ENCODE measurements around the gene MED13L. TPM values are rescaled to one million over a fixed set of nuclear protein-coding genes. Genes with fewer than 3 reads are reported as not detected.

MED13L gene
- total RNA-seq = 100 to 1,000 TPM; 121 to 142 TPM

DNA sequence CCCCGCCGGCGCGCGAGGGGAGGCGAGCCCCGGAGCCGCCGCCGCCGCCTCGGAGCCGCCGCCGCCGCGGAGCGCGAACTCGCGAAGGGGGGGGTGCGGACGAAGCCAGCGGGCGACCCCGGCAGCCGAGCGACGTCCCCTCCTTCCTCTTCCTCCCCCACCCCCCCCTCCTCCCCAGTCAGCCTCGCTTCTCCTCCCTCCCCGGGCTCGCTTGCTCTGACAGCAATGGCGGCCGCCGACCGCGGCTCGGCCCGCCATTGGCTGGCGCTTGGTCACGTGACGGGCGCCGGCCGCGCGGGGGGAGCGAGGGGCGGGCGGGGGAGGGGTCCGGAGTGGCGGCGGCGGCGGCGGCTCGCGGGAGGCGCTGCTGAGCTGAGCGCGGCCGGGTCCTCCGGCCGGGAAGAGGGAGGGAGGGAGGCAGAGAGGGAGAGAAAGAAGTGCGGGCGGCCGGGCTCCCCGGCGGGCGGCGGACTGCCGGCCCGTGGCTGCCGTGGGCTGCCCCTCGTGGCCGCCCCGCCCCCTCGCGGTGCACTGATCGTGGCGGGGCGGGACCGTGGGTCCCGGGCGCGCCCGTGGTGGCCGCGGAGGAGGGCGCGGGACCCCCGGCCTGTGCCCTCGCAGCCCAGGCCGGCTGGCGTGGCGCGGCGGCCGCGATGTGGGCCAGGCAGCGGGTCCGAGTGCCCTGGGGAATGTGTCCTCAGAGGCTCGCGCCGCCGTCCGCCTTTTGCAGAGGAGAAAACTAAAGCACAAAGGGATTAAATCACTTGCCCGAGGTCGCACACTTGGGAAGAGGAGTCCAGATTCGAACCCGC, at the start of gene MED13L:
MED13L (minus strand) TSS at position 227 of the 812 bp plus-strand sequence. CDS start 562 bp downstream, outside the sequence.
- H3K27me3 Mint-ChIP-seq = peaks cover 0 to 2% of the 10 kb centered on the region in 2 donors
- peaks cover 11% of the 10 kb centered on the region for H3K36me3 Mint-ChIP-seq
- H3K4me3 Mint-ChIP-seq = peak within 1 kb of the TSS; percentile 96
- peaks cover 38 to 49% of the 10 kb centered on the region in 2 donors for H3K4me1 Mint-ChIP-seq (ENCODE audit: low read depth in 2 of 2)
- ATAC-seq (peak; percentile 91 to 94), DNase-seq (ENCODE audit: low spot score) (peak; percentile 93)
- no peaks in the 10 kb centered on the region for H3K9me3 Mint-ChIP-seq
- peak within 1 kb of the TSS; percentile 87 to 93 for H3K27ac Mint-ChIP-seq

DNA sequence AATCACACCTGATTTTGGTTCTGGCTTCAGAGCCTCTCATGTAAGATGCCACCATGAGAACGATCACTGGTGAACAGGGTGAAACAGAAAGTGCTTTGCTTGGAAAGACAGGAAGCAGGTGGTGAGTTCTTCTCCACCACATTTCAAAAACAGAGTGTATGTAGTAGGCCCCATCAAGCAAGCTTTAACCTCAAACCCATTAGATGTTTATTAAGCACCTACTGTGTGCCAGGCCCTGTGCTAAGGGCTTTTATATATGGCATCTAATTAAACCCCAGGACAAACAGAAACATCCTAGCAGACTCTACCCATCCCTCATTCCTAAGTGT, 47.8 kb upstream of the MED13L start:
- Mint-ChIP-seq H3K27ac (peak overlapping the region; percentile 60 to 81), H3K9me3 (no peaks in the 10 kb centered on the region), H3K36me3 (no peaks in the 10 kb centered on the region), H3K4me3 (peak overlapping the region; percentile 65), H3K27me3 (no peaks in the 10 kb centered on the region), H3K4me1 (ENCODE audit: low read depth in 2 of 2) (peaks cover 23 to 24% of the 10 kb centered on the region in 2 donors)
- no peak for DNase-seq (ENCODE audit: low spot score)
- peak; percentile 70 to 79 for ATAC-seq

DNA sequence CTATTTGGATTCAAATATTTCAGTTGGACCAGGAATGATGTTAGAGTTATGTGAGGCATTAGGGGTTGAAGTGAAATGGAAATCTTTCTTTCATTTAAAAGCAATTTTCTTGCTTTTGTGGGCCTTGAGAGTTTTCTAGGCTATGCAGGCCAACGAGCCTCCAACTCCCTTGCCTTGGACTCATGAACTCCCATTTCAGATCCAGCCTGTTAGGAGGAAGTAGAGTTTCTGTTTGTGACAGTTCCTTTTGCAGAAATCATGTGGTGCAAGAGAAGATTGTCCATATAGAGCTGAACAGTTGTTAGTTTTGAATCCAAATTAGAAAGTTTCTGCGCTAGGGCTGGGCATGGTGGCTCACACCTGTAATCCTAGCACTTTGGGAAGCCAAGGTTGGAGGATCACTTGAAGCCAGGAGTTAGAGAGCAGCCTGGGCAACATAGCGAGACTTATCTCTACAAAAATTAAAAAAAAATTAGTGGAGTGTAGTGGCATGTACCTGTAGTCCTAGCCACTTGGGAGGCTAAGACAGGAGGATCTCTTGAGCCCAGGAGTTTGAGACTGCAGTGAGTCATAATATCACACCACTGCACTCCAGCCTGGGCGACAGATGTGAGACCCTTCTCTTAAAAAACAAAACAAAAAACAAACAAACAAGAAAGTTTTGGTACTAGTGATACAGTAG, 47.3 kb upstream of the MED13L start:
- DNase-seq (ENCODE audit: low spot score) = no peak
- H3K27me3 Mint-ChIP-seq = no peaks in the 10 kb centered on the region
- H3K27ac Mint-ChIP-seq = peak overlapping the region; percentile 60 to 81
- peak overlapping the region; percentile 65 for H3K4me3 Mint-ChIP-seq
- no peaks in the 10 kb centered on the region for H3K9me3 Mint-ChIP-seq
- H3K4me1 Mint-ChIP-seq (ENCODE audit: low read depth in 2 of 2) = peaks cover 27 to 30% of the 10 kb centered on the region in 2 donors
- peak; percentile 21 to 43 for ATAC-seq
- no peaks in the 10 kb centered on the region for H3K36me3 Mint-ChIP-seq

DNA sequence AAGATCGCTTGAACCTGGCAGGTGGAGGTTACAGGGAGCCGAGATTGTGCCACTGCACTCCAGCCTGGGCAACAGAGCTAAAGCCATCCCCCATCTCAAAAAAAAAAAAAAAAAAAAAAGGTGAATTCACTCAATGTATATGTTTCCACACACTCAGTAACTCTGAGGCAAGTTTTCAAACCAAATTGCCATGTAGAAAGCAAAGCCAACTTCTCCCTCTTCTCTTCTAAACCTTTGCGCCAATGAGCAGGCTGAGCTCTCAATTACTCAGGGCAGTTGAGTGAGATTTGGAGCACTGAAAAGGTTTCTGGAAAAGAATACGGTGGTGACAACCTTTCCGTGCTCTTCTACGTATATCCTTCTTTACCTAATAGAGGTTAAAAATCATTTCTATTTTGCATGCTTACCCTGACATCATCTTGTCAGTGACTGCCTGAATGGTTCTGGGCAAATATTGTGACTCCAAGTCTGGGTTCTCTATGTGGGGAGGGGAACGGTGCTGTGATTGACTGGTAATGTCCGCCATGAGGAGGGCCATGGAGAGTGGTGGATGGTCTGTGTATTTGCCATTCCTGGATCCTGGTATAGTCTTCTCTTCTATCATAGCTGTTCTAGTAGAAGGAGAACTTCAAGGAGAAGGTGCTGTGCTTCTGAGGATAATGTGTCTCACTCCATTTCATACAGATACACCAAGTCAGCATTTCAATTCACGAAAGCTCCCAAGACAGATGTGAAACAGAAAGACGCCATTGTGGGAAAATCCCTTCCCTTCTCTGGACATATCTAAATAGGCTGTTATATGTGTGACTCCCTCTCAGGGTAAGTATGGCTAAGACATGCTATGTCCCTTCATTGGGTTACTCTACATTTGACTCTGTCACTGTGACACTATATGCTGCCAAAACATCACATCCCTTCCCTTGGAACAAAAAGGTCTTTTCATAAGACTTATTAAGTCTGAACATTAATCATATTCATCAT, 46.2 kb upstream of the MED13L start:
- DNase-seq (ENCODE audit: low spot score) (no peak), ATAC-seq (peak; percentile 66 to 75)
- Mint-ChIP-seq H3K4me3 (peak overlapping the region; percentile 65), H3K27me3 (peaks cover 0 to 5% of the 10 kb centered on the region in 2 donors), H3K36me3 (no peaks in the 10 kb centered on the region), H3K9me3 (no peaks in the 10 kb centered on the region), H3K4me1 (ENCODE audit: low read depth in 2 of 2) (peaks cover 27 to 31% of the 10 kb centered on the region in 2 donors), H3K27ac (peak overlapping the region; percentile 60 to 81)

DNA sequence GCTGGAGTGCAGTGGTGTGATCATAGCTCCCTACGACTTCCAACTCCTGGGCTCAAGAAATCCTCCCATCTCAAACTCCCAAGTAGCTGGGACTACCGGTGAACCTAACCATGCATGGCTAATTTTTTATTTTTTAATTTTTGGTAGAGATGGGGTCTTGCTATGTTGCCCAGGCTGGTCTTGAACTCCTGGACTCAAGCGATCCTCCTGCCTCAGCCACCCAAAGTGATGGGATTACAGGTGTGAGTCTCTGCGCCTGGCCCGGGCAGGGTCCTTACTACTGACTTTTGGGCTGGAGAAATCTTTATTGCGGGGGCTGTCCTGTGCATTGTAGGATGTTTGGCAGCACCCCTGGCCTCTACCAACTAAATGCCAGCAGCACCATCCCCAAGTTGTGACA, 44.4 kb upstream of the MED13L start:
- Mint-ChIP-seq H3K9me3 (no peaks in the 10 kb centered on the region), H3K36me3 (no peaks in the 10 kb centered on the region), H3K27me3 (peaks cover 0 to 9% of the 10 kb centered on the region in 2 donors), H3K27ac (no peak overlapping the region), H3K4me3 (no peak overlapping the region), H3K4me1 (ENCODE audit: low read depth in 2 of 2) (peaks cover 27 to 31% of the 10 kb centered on the region in 2 donors)
- no peak for DNase-seq (ENCODE audit: low spot score)
- no peak for ATAC-seq

DNA sequence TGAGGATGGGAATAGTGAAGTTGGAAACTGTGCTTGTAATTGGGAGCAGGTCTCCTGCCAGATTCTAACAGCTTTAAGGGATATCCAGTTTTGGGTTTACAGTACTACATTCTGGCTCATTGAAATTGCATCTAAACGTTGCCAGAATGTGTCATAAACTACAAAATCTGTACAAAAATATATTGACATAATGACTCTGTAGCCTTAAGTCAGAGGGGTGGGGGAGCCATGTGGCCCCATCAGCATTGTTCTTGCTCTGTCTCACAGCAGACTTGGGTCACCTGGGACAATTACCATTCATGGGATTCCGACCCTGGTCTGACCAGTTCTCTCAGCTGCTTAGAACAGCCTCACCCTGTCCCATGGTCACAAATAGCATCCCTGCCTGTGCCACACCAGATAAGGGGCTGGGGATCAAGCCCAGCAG, 43.3 kb upstream of the MED13L start:
- Mint-ChIP-seq H3K36me3 (no peaks in the 10 kb centered on the region), H3K4me1 (ENCODE audit: low read depth in 2 of 2) (peaks cover 31% of the 10 kb centered on the region in 2 donors), H3K27ac (no peak overlapping the region), H3K4me3 (no peak overlapping the region), H3K27me3 (peaks cover 8 to 9% of the 10 kb centered on the region in 2 donors), H3K9me3 (no peaks in the 10 kb centered on the region)
- DNase-seq (ENCODE audit: low spot score) (no peak), ATAC-seq (no peak)

DNA sequence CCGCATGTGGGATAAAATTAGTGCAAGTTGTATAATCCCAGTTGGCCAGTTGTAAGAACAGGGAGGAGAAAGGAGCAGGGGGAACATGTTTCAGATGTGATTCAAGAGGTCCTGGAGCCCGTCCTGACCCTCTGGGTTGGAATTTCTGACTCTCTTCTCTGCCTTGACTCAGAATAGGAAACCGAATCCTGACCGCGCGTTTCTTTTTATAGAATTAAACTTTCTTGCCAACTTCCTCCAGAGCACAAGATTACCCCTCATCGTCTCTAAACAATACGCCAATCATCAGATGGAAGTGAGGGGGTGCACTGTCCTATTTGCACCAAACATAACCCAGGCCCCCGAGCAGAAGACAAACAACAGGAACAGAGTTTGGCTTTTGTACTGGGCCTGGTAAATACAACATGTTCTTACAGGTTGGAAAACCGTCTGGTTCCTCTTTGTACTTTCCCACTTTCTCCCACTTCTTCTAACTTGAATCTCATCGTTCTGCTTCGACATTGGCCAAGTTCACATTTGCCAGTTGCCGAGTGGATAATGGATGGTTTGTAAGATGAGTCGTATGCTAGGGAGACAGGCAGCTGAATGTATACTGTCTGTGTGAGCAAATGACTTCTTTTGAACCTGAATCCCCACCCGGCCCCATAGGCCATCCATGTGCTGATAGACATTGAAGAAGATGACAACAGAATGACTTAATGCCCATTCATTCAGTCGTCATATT, 42.6 kb upstream of the MED13L start:
- peaks cover 11 to 14% of the 10 kb centered on the region in 2 donors for H3K27me3 Mint-ChIP-seq
- H3K36me3 Mint-ChIP-seq = no peaks in the 10 kb centered on the region
- H3K27ac Mint-ChIP-seq = no peak overlapping the region
- ATAC-seq (peak in 1 of 2 donors; percentile 45), DNase-seq (ENCODE audit: low spot score) (no peak)
- H3K4me1 Mint-ChIP-seq (ENCODE audit: low read depth in 2 of 2) = peaks cover 25% of the 10 kb centered on the region in 2 donors
- no peaks in the 10 kb centered on the region for H3K9me3 Mint-ChIP-seq
- H3K4me3 Mint-ChIP-seq = peak overlapping the region; percentile 15

DNA sequence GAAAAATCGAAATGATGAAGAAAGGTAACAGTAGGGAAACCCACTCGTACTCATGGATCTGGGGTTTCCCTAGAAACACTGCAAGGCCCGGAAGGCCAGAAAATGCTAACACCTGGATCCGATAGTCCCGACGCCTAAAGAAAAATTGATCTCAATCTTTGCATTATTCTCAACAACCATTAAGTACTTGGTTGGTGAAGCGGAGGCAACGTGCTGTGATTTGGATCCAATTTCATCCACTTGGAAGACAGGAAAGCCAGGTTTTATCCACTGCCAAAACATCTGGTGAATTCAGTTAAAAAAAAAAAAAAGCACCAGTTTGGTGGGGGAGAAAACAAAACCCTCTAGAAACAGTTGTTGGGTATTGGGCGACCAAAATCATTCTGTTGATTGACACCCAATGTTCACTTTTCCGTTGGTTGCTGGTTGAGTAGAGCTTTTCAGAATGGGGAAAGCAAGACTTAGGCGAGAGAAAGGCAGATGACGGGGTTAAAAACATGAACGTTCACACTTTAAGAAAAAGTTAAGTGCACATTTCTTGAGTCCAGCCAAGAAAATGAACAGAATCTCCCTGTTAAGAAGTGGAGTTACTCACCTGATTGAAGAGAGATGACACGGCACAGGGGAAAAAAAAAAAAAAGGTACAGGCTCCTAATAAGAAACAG, 41.9 kb upstream of the MED13L start:
- H3K36me3 Mint-ChIP-seq = no peaks in the 10 kb centered on the region
- ATAC-seq (no peak), DNase-seq (ENCODE audit: low spot score) (no peak)
- H3K27me3 Mint-ChIP-seq = peaks cover 11 to 15% of the 10 kb centered on the region in 2 donors
- H3K27ac Mint-ChIP-seq = no peak overlapping the region
- H3K9me3 Mint-ChIP-seq = no peaks in the 10 kb centered on the region
- H3K4me1 Mint-ChIP-seq (ENCODE audit: low read depth in 2 of 2) = peaks cover 18 to 20% of the 10 kb centered on the region in 2 donors
- peak overlapping the region; percentile 15 for H3K4me3 Mint-ChIP-seq

DNA sequence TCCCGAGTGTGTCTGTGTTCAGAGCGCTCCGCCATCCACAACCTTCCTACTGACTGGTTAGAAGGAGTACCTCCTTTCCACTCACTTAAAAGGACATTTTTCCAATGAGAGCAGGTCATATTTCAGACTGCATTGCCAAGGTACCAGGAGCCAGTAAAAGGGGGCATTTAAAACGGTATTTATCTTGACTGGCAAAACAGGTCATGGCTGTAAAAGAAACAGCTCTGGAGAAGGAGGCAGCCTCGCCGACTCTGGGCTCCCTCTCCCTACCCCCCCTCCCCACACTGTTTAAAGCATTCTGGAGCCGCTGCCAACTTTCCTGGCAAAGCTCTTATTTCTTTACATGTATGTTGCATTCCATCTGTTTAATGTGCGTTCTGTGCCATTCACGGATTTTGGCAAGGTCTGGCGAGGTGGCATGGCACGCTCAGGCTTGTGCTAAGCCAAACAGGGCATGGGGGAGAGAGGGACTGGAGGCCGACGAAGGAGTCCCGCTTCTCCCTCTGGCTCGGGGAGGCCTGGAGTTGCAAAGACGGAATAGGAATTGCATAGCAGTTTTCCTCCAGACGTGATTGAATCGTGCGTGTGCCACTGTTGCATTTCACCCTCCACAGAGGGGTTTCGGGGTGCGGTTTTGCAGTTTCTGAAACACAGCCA, 41.2 kb upstream of the MED13L start:
- no peak for ATAC-seq
- no peaks in the 10 kb centered on the region for H3K36me3 Mint-ChIP-seq
- DNase-seq (ENCODE audit: low spot score) = no peak
- peaks cover 11 to 13% of the 10 kb centered on the region in 2 donors for H3K4me1 Mint-ChIP-seq (ENCODE audit: low read depth in 2 of 2)
- peaks cover 11 to 15% of the 10 kb centered on the region in 2 donors for H3K27me3 Mint-ChIP-seq
- H3K4me3 Mint-ChIP-seq = no peak overlapping the region
- no peaks in the 10 kb centered on the region for H3K9me3 Mint-ChIP-seq
- H3K27ac Mint-ChIP-seq = no peak overlapping the region

DNA sequence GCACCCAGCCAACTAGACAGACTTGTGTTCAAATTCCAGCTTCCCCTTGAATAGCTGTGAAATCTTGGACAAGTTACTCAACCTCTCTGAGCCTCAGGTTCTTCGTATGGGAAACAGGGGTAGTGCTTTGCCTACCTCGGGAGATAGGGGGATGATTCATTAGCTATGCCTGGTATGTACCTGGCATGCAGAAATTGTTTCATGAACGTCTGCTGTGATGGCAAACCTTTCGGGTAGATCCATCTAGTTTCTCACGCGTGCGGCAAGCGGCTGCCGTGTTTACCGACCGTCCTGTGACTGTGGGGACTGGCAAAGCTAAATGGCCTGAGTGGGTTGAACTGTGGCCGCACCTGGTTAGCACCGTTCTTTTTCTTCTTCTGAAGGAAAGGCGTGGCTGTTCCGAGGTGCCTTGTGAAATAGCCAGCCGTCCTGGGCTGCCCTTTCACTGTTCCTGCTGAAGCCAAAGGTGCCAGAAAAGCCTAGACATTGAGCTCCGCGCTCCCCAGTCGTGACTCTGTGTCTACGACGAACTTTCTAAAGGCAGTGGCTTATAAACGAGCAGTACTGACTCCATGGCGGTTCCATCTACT, 40.6 kb upstream of the MED13L start:
- ATAC-seq = no peak
- Mint-ChIP-seq H3K9me3 (no peaks in the 10 kb centered on the region), H3K27me3 (peaks cover 11 to 15% of the 10 kb centered on the region in 2 donors), H3K4me1 (ENCODE audit: low read depth in 2 of 2) (peaks cover 9 to 11% of the 10 kb centered on the region in 2 donors), H3K4me3 (no peak overlapping the region), H3K36me3 (no peaks in the 10 kb centered on the region), H3K27ac (no peak overlapping the region)
- no peak for DNase-seq (ENCODE audit: low spot score)

DNA sequence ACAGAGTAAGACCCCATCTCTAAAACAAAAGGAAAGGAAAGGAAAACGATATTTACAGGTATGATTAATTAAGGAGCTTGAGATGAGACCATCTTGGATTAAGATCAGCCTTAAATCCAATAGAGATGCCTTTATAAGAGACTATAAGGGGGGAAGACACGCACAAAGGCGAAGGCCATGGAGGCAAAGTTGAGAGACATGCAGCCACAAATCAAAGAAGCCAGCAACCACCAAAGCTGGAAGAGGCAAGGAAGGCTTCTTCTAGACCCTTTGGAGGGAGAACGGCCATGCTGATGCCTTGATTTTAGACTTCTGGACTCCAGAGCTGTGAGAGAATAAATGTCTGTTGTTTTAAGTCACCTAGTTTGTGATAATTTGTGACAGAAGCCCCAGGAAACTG, 39.6 kb upstream of the MED13L start:
- ATAC-seq (no peak), DNase-seq (ENCODE audit: low spot score) (no peak)
- no peaks in the 10 kb centered on the region for H3K9me3 Mint-ChIP-seq
- H3K4me3 Mint-ChIP-seq = no peak overlapping the region
- H3K27ac Mint-ChIP-seq = peak overlapping the region in 1 of 2 donors; percentile 47
- peaks cover 9 to 11% of the 10 kb centered on the region in 2 donors for H3K4me1 Mint-ChIP-seq (ENCODE audit: low read depth in 2 of 2)
- H3K27me3 Mint-ChIP-seq = peaks cover 15 to 20% of the 10 kb centered on the region in 2 donors
- no peaks in the 10 kb centered on the region for H3K36me3 Mint-ChIP-seq

DNA sequence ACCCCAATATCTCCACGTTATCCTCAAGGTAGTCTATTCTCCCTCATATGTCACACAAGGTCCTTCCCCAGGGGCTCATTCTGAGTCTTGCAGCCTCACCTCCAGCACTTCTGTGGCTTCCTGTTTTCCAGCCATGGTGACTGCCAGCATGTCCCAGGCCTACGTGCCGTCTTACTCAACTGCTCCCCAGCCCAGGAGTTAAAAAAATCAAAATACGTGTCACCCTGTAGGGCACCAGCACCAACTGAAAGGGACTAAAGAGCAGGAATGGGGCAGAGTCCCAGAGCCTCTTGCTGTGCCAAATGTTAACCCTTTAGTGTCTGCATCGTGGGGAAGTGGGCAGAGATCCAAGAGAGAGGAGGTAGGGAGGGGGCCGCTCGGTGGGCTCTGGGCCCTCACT, 37.0 kb upstream of the MED13L start:
- H3K9me3 Mint-ChIP-seq = peaks cover 5% of the 10 kb centered on the region
- no peak overlapping the region for H3K4me3 Mint-ChIP-seq
- no peak for ATAC-seq
- no peaks in the 10 kb centered on the region for H3K36me3 Mint-ChIP-seq
- no peak for DNase-seq (ENCODE audit: low spot score)
- H3K27ac Mint-ChIP-seq = no peak overlapping the region
- peaks cover 17 to 24% of the 10 kb centered on the region in 2 donors for H3K27me3 Mint-ChIP-seq
- H3K4me1 Mint-ChIP-seq (ENCODE audit: low read depth in 2 of 2) = peaks cover 0 to 6% of the 10 kb centered on the region in 2 donors

Measured in natural killer cell treated with Interleukin-12 subunit alpha and Interleukin-12 subunit beta and Interleukin-15 and Interleukin-18, amount 100 ng/mL, for 72 hours (primary cell).